GM18505 (cell line): ENCODE measurements around the gene MAEA.
"Not testable (repeated sequence)": the region's sequence is repeated elsewhere in the genome, so short reads cannot be mapped to it uniquely, and the experiment has no call there.

ENCODE experiments used
- ATAC-seq: cut with Tn5 transposase; IDR thresholded peaks from one replicate; pipeline ENCODE4 v1.9.1; 2021; ENCODE audit not compliant: unreplicated experiment
- POLR2A ChIP-seq: IDR thresholded peaks from 4 replicates; pipeline ENCODE4 v1.6.1; 2011; ENCODE audit warnings: borderline replicate concordance; ENCODE audit not compliant: insufficient read depth, insufficient read length; ENCODE audit errors: extremely low read depth

Gene MAEA

DNA sequence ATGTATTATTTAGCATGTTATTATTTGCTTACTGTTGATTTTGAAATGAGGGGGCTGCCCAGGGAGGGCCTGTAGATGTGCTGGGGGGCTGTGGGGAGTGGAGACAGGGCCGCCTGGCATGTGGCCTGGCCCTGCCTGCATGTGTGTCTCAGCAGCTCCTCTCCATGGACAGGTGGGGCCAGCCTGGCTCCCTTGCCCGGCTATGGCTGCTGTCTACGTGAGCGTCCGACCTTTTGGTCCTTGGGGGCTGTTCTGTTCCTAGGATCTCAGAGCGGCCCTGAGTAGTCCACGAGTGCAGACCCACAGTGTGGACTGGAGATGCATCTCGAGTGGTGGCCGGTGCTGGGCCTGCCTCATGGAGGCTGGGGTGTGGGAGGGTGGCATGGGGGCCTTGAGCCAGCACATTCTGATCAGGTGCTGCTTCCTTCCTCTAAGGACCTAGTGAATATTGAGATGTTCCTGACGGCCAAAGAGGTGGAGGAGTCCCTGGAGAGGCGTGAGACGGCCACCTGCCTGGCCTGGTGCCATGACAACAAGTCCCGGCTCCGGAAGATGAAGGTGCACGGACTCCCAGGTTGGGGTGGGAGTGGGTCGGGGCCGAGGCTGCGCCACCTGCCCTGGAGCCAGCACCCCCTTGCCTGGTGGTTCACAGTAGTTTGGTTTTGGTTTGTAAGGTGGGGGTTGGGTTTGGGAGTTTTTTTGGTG, 32.4 kb downstream of the MAEA start:
- no peak for TF ChIP-seq POLR2A
- ATAC-seq = no peak

GRCh38 chr4:1323280-1323634, 33.6 kb downstream of the MAEA start:
- ATAC-seq = no peak
- TF ChIP-seq POLR2A = no peak

DNA sequence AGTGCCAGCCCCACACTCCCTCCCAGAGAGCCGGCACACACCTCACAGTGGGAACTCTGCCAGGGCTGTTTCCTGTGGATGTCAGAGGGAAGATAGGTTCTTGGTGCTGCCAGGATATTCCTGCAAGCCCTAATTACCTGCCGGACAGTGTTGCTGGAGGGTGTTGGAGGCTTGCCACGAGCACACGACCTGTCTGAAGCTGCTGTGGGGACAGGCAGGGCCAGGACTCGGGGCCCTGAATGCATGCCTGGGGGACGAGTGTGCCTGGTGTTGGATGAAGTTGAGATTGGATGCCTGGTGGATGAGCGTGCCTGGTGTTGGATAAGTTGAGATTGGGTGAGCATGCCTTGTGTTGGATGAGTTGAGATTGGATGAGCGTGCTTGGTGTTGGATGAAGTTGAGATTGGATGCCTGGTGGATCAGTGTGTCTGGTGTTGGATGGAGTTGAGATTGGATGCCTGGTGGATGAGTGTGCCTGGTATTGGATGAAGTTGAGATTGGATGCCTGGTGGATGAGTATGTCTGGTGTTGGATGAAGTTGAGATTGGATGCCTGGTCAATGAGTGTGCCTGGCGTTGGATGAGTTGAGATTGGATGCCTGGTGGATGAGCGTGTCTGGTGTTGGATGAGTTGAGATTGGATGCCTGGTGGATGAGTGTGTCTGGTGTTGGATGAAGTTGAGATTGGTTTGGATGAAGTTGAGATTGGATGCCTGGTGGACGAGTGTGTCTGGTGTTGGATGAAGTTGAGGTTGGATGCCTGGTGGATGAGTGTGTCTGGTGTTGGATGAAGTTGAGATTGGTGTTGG, 34.1 kb downstream of the MAEA start:
- no peak for TF ChIP-seq POLR2A
- ATAC-seq = no peak

GRCh38 chr4:1324443-1325175, 34.9 kb downstream of the MAEA start:
- not testable (repeated sequence) for ATAC-seq

DNA sequence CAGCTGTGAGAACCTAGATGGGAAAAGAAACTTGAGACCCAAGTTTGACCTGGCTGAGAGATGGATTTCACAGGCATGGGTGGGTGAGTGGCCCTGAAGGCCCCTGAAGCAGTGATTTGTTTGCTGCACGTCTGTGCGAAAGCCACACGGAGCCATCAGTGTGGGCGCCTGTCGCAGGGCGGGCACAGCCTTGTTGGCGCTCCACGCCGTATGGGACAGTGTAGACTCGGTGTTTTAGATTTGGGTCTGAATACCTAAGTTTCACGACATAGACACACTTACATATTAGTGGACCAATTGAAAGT, 35.4 kb downstream of the MAEA start:
- no peak for ATAC-seq
- TF ChIP-seq POLR2A = no peak

GRCh38 chr4:1325681-1326635, 36.3 kb downstream of the MAEA start:
- no peak for ATAC-seq
- no peak for TF ChIP-seq POLR2A

DNA sequence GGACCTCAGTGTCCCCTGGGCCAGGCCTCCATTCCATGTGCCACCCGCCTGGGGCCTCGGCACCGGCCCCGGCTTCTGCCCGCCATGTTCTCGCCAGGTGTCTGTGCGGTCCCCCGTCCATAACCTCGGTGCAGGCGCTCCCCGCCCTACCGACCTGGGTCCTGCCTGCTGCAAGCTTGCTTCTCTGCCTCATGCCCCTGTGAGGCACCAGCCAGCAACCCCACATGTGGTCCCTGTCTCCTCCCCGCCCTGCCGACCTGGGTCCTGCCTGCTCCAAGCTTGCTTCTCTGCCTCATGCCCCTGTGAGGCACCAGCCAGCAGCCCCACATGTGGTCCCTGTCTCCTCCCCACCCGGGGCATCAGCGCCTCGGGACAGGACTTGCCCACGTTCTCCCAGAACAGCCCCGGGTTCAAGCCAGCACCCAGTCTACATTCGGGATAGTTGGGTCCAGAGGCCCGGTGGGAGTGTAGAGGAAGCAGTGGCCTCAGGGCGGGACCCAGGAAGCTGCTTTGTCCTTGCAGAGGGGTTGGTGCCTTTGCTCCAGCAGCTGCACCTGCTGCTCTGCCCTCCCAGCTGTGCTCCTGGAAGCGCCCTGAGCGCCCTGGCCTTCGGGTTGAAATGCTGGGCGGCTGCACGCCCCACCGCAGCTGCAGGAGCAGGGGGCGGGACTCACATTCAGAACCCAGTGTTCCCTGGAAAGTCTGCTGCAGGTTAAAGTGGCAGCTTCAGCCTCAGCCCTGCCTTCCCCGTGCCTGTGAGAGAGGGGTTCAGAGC, 37.2 kb downstream of the MAEA start:
- no peak for TF ChIP-seq POLR2A
- no peak for ATAC-seq

- ATAC-seq = no peak
- no peak for TF ChIP-seq POLR2A
Observed at GRCh38 chr4:1327526-1328266, 38.0 kb downstream of the MAEA start.

DNA sequence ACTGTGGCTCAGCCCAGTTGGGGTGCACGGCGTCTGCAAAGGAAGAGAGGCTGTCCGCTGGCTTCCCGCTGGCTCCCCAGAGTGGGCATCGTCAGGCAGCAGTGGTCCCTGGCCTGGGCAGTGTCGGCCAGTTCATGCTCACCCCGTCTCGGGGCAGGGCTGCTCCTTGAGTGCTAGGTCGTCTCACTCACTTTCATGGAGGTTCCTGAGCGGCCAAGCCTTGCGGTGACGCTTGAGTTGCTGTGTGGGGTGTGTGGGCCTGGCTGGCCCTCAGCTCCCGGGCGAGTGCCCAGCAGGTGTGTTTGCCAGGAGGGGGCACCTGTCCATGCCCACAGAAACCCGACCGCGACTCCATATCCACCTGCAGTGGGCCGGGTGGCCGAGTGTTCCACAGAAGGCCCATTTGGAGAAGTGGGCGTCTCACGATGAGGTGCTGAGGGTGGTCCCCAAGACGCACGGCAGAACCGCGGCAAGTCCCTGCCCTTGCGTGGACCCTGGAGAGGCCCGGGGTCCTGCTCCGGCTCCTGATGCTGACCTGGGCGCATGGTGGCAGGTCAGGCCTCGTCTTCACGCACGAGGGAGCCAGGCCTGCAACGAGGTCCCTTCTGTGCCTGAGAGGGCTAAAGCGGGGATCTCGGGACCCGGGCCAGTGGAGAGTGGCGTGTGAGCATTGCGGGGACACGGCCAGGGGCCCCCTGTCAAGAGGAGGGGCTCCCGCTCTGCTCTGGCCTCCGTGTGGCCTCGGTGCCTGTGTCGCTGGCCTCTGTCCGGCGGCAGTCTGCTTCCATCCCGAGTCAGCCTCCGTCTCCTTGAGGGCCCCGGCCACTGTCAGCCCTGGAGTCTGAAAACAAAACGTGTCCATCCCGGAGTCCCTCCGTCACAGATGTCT, 38.8 kb downstream of the MAEA start:
- no peak for ATAC-seq
- no peak for TF ChIP-seq POLR2A

- no peak for ATAC-seq
- no peak for TF ChIP-seq POLR2A
Observed at GRCh38 chr4:1329408-1330371, 40.0 kb downstream of the MAEA start.
